Psoas muscle (tissue), 8 donors: ENCODE data around the gene SAMD4B. TPM values are rescaled to one million over a fixed set of nuclear protein-coding genes. Genes with fewer than 3 reads are reported as not detected.

ENCODE experiments used
- ATAC-seq, 4 donors: fragments of 200-7000 bp; cut with Tn5 transposase; one replicate each; pipeline ENCODE4 v1.9.1; 2020; ENCODE audit warnings: moderate library complexity in 3 of 4, mild to moderate bottlenecking in 2 of 4
- DNase-seq, 2 donors: peaks; one replicate each; pipeline ENCODE4 v3.0.0-alpha.2; 2020
- H3K27ac ChIP-seq: fragments of 200-600 bp; one replicate; pipeline ENCODE4 v1.8.0; 2022
- H3K27me3 ChIP-seq, 3 donors: fragments of 200-600 bp in 1 of 3; one replicate each; pipeline versions ENCODE4 v1.6.1 to v1.8.0; 2013 to 2022; ENCODE audit warnings: low read length in 2 of 3, mild to moderate bottlenecking in 2 of 3, moderate library complexity in 1 of 3; ENCODE audit not compliant: insufficient read depth in 3 of 3
- H3K36me3 ChIP-seq, 2 donors: fragments of 200-600 bp in 1 of 2; one replicate each; pipeline versions ENCODE4 v1.6.1 to v1.8.0; 2013 to 2022; ENCODE audit warnings: low read depth in 1 of 2, mild to moderate bottlenecking in 1 of 2, moderate library complexity in 1 of 2; ENCODE audit not compliant: insufficient read depth in 1 of 2
- H3K4me1 ChIP-seq: fragments of 200-600 bp; one replicate; pipeline ENCODE4 v1.8.0; 2022
- H3K4me3 ChIP-seq: fragments of 200-600 bp; one replicate; pipeline ENCODE4 v1.8.0; 2022; ENCODE audit warnings: mild to moderate bottlenecking
- H3K9me3 ChIP-seq: fragments of 200-600 bp; one replicate; pipeline ENCODE4 v1.8.0; 2022
- WGBS, 3 donors: extraction: QIAGEN DNeasy Blood & Tissue Kit; methylation state at CpG; one replicate each; pipeline versions ENCODE4 v1.1.6 to v1.1.7; 2013; 5-methylcytosine and 5-hydroxymethylcytosine counted together
- intact Hi-C, 2 donors: fragments of 100-400 bp; cut with DNase I; formaldehyde crosslinking; loops; one replicate each; pipeline versions ENCODE4 v1.11.0 to v1.14.2; 2022
- polyA plus RNA-seq, 3 donors: library from polyadenylated mRNA; stranded (reverse); fragments of 200-250 nt; gene quantifications; one replicate each; pipeline ENCODE4 v1.2.3, GENCODE V29; 2013
- total RNA-seq, 4 donors: library from RNA; stranded (reverse); fragmentation: NEBNext Ultra II Directional in 2 of 4; extraction: Animal tissue kit (Norgen Biotek cat#: 25700) in 2 of 4; gene quantifications; one replicate each; pipeline versions ENCODE4 v1.2.1 to v1.2.4, GENCODE V29; 2021 to 2023
- TF ChIP-seq, protein P1 (sequence below): fragments of 200-600 bp; IDR thresholded peaks from one replicate; pipeline ENCODE4 v1.8.0; 2022; ENCODE audit warnings: antibody characterized with exemption
- donor health status: healthy with polysubstance abuse.
- donor health status: DM: no; HTN: no; CAD: no; lungs with moderate emphysema.
- donor health status: Bipolar disorder and iron deficiency.
- donor health status: healthy.
- donor health status: DM: yes; HTN: yes; CAD: no.
- donor health status: DM: no; HTN: no; CAD: no.
- donor health status: DM: no; HTN: no; CAD: no.
- donor health status: DM: yes; HTN: yes; CAD: no.

Gene SAMD4B
- total and polyA plus RNA-seq, 7 donors: 34.7 to 97.5 (median 58.4) TPM

GRCh38 chr19:39296906-39297305 lies 45.3 kb upstream of the SAMD4B start:
- H3K4me1 ChIP-seq: no peaks in the 10 kb centered on the region
- no peak for ATAC-seq
- WGBS, 3 donors: 60 to 63% (median 60%) methylated on average over 4 of the region's 4 CpGs
- peaks cover 0 to 26% (median 5%) of the 10 kb centered on the region in 3 donors for H3K27me3 ChIP-seq
- H3K9me3 ChIP-seq: no peaks in the 10 kb centered on the region
- intact Hi-C loops: no loop called here
- TF ChIP-seq, protein P1, sequence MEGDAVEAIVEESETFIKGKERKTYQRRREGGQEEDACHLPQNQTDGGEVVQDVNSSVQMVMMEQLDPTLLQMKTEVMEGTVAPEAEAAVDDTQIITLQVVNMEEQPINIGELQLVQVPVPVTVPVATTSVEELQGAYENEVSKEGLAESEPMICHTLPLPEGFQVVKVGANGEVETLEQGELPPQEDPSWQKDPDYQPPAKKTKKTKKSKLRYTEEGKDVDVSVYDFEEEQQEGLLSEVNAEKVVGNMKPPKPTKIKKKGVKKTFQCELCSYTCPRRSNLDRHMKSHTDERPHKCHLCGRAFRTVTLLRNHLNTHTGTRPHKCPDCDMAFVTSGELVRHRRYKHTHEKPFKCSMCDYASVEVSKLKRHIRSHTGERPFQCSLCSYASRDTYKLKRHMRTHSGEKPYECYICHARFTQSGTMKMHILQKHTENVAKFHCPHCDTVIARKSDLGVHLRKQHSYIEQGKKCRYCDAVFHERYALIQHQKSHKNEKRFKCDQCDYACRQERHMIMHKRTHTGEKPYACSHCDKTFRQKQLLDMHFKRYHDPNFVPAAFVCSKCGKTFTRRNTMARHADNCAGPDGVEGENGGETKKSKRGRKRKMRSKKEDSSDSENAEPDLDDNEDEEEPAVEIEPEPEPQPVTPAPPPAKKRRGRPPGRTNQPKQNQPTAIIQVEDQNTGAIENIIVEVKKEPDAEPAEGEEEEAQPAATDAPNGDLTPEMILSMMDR: no peak
- H3K36me3 ChIP-seq: no peaks in the 10 kb centered on the region
- H3K4me3 ChIP-seq: no peak overlapping the region
- no peak overlapping the region for H3K27ac ChIP-seq
- DNase-seq: no peak

DNA sequence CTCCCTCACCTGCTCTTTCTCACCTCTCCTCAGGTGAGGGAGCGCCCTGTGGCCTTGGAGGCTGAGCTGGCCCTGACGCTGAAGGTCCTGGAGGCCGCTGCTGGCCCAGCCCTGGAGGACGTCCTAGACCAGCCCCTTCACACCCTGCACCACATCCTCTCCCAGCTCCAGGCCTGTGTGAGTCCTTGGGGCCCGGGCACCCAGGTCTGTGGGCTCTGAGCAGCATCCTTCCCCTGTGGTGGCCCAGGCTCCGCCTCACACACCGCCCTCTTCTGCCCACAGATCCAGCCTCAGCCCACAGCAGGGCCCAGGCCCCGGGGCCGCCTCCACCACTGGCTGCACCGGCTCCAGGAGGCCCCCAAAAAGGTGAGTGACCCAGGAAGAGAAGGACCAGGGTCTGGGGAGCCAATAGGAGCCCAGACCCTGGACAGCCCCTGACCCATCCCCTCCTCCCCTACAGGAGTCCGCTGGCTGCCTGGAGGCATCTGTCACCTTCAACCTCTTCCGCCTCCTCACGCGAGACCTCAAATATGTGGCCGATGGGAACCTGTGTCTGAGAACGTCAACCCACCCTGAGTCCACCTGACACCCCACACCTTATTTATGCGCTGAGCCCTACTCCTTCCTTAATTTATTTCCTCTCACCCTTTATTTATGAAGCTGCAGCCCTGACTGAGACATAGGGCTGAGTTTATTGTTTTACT lies 44.1 kb upstream of the SAMD4B start:
- TF ChIP-seq, protein P1: no peak
- no peaks in the 10 kb centered on the region for H3K36me3 ChIP-seq
- WGBS, 3 donors: 56 to 61% (median 61%) methylated on average over 17 of the region's 17 CpGs
- H3K27me3 ChIP-seq: peaks cover 0 to 26% (median 5%) of the 10 kb centered on the region in 3 donors
- DNase-seq (peak in 1 of 2 donors; percentile 55), ATAC-seq (no peak)
- H3K9me3 ChIP-seq: no peaks in the 10 kb centered on the region
- H3K27ac ChIP-seq: no peak overlapping the region
- H3K4me3 ChIP-seq: no peak overlapping the region
- intact Hi-C loops: no loop called here
- H3K4me1 ChIP-seq: no peaks in the 10 kb centered on the region

DNA sequence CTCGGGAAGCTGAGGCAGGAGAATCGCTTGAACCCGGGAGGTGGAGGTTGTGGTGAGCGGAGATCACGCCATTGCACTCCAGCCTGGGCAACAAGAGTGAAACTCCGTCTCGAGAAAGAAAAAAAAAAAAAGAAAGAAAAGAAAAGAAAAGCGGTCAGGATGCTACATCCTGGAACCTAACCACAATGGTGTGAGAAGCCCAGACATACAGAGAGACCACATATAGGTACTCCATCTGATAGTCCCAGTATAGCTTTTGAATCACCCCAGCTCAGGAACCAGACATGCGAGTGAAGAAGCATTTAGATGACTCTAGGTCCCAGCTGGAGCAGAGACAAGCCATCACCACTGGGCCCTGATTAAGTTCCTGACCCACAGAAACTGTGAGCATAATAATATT lies 42.8 kb upstream of the SAMD4B start:
- TF ChIP-seq, protein P1: no peak
- Histone ChIP-seq H3K4me3 (no peak overlapping the region), H3K27ac (no peak overlapping the region), H3K27me3 (peaks cover 0 to 33% (median 5%) of the 10 kb centered on the region in 3 donors), H3K4me1 (no peaks in the 10 kb centered on the region), H3K9me3 (no peaks in the 10 kb centered on the region), H3K36me3 (no peaks in the 10 kb centered on the region)
- intact Hi-C loops: no loop called here
- WGBS, 3 donors: 89 to 93% (median 90%) methylated on average over 9 of the region's 9 CpGs
- no peak for ATAC-seq
- no peak for DNase-seq

GRCh38 chr19:39299832-39300231 lies 42.4 kb upstream of the SAMD4B start:
- 84 to 85% (median 84%) methylated on average over 10 of the region's 10 CpGs for WGBS, 3 donors
- H3K9me3 ChIP-seq: no peaks in the 10 kb centered on the region
- H3K4me3 ChIP-seq: no peak overlapping the region
- no peak overlapping the region for H3K27ac ChIP-seq
- ATAC-seq (no peak), DNase-seq (no peak)
- H3K27me3 ChIP-seq: peaks cover 0 to 38% (median 5%) of the 10 kb centered on the region in 3 donors
- intact Hi-C loops: no loop called here
- TF ChIP-seq, protein P1: no peak
- no peaks in the 10 kb centered on the region for H3K4me1 ChIP-seq
- no peaks in the 10 kb centered on the region for H3K36me3 ChIP-seq

DNA sequence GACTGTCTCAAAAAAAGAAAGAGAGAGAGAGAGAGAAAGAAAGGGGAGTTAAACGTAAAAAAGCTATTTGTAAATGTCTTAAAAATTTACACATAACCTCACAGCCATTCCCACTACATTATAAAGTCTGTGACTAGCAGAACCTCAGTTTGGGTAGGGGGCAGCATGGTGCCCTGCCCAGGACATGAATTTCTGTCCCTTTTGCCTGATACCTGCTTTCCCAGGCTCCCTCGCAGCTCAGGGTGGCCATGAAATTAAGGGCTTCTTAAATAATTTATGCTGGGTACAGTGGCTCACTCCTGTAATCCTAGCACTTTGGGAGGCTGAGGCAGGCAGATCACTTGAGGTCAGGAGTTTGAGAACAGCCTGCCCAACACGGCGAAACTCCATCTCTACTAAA lies 41.2 kb upstream of the SAMD4B start:
- intact Hi-C loops: no loop called here
- 65 to 75% (median 73%) methylated on average over 4 of the region's 4 CpGs for WGBS, 3 donors
- H3K9me3 ChIP-seq: no peaks in the 10 kb centered on the region
- DNase-seq: no peak
- no peak overlapping the region for H3K27ac ChIP-seq
- no peaks in the 10 kb centered on the region for H3K36me3 ChIP-seq
- no peak overlapping the region for H3K4me3 ChIP-seq
- no peaks in the 10 kb centered on the region for H3K4me1 ChIP-seq
- H3K27me3 ChIP-seq: peaks cover 0 to 46% (median 8%) of the 10 kb centered on the region in 3 donors
- TF ChIP-seq, protein P1: no peak
- no peak for ATAC-seq
